Measurements from ENCODE around the gene ATXN1. TPM values are rescaled to one million over a fixed set of nuclear protein-coding genes. Genes with fewer than 3 reads are reported as not detected.
A peak's percentile ranks its signal among the peaks of the same experiment; 100 is the strongest.

Gene ATXN1
- total and polyA plus RNA-seq, 2 of the 13 experiments (the other 11 are each of a cell fraction or from before 2014, with no cell fraction given): 20.7 to 39.5 TPM

DNA sequence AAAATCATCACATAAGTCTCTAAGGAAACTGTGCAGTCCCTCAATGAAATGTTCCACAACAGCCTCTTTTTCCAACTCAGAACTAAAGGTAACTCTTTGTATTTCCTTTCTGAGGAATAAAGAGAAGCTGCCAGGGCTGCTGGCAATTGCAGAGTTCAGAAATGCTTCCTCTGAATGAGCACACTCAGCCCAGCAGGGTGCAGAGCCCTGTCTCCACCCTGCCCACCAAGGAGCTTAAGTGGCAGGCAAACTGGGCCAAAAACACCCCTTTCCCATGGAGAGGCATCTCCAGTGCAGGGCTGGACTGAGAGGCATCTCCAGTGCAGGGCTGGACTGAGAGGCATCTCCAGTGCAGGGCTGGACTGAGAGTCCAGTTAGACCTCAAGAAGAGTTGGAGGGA, 267.5 kb downstream of the ATXN1 start (continued):
- TF ChIP-seq CREBL2 (CRISPR knock-in tag; IDR thresholded peaks at IDR 0.05; ENCODE audit: borderline replicate concordance) (no peak), ZNF598 (CRISPR knock-in tag; IDR thresholded peaks at IDR 0.05; ENCODE audit: borderline replicate concordance) (no peak), KDM5A (IDR thresholded peaks at IDR 0.05; ENCODE audit: borderline replicate concordance, low read length) (no peak)

GRCh38 chr6:16493112-16493511, 268.1 kb downstream of the ATXN1 start:
- CTCF ChIA-PET (ENCODE audit: low intra/inter-chr PET ratio, low total read pairs): no interaction called here
- Histone ChIP-seq H3K27me3 (ENCODE audit: control insufficient read depth in 1 of 2, insufficient read depth in 2 of 2, low read length in 2 of 2) (no peaks in the 10 kb centered on the region), H2AFZ (ENCODE audit: low read length) (no peak overlapping the region), H3K4me2 (ENCODE audit: low read depth, low read length) (no peak overlapping the region), H3K27ac (ENCODE audit: extremely low read length, insufficient read depth, low read length) (no peak overlapping the region), H3K4me1 (ENCODE audit: insufficient read depth, low read length) (peaks cover 21% of the 10 kb centered on the region), H3K79me2 (ENCODE audit: insufficient read depth, low read length) (no peaks in the 10 kb centered on the region), H3K9me3 (ENCODE audit: low read length) (no peaks in the 10 kb centered on the region), H3K36me3 (replicated peaks in 1 of 2; ENCODE audit: control insufficient read depth in 1 of 2, insufficient read depth in 2 of 2, low read length in 2 of 2) (peaks cover 0 to 4% of the 10 kb centered on the region in 2 experiments; a peak in 1 of 5 replicates), H4K20me1 (ENCODE audit: insufficient read depth, low read length) (no peaks in the 10 kb centered on the region), H3K9ac (ENCODE audit: insufficient read depth, low read depth, low read length) (no peak overlapping the region), H3K4me3 (replicated peaks in 1 of 3; ENCODE audit: insufficient read depth in 1 of 3, low read depth in 2 of 3, low read length in 3 of 3) (no peak overlapping the region)
- ATAC-seq: no peak
- in situ Hi-C loops (cut with HindIII; ENCODE audit: extremely low pct_ligation_motif_present, low pct_unique_long_range_greater_than_20kb): no loop called here
- peak; percentile 4 for FAIRE-seq
- DNase-seq (ENCODE audit: low spot score): no peak
- WGBS (ENCODE audit: low lambda C conversion rate): 96% methylated on average over 5 of the region's 5 CpGs
- no TSS peak for BruUV-seq (replicated peaks)
- intact Hi-C loops (cut with micrococcal nuclease; ENCODE audit: unreplicated experiment): loop anchor here (10.0 kb wide), 1 partner anchor 158 kb away; no protein-coding TSS in a partner anchor
- POLR2A ChIA-PET: no interaction called here
- TF ChIP-seq, protein P1, sequence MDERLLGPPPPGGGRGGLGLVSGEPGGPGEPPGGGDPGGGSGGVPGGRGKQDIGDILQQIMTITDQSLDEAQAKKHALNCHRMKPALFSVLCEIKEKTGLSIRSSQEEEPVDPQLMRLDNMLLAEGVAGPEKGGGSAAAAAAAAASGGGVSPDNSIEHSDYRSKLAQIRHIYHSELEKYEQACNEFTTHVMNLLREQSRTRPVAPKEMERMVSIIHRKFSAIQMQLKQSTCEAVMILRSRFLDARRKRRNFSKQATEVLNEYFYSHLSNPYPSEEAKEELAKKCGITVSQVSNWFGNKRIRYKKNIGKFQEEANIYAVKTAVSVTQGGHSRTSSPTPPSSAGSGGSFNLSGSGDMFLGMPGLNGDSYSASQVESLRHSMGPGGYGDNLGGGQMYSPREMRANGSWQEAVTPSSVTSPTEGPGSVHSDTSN (CRISPR knock-in tag; IDR thresholded peaks at IDR 0.05): no peak
- TF ChIP-seq KMT2A (CRISPR knock-in tag; IDR thresholded peaks at IDR 0.05): no peak
- no peak for TF ChIP-seq ZZZ3 (CRISPR knock-in tag; IDR thresholded peaks at IDR 0.05; ENCODE audit: borderline replicate concordance)
- TF ChIP-seq PAWR (CRISPR knock-in tag; IDR thresholded peaks at IDR 0.05; ENCODE audit: borderline replicate concordance): no peak
- no peak for TF ChIP-seq ARNT (IDR thresholded peaks at IDR 0.05)
- no peak for TF ChIP-seq ZNF362 (CRISPR knock-in tag; IDR thresholded peaks at IDR 0.05; ENCODE audit: borderline replicate concordance)
- TF ChIP-seq ZNF260 (CRISPR knock-in tag; IDR thresholded peaks at IDR 0.05; ENCODE audit: borderline replicate concordance, low read depth): no peak
- TF ChIP-seq DNMT3B (CRISPR knock-in tag; conservative IDR thresholded peaks at IDR 0.05): no peak
- TF ChIP-seq, protein P2, sequence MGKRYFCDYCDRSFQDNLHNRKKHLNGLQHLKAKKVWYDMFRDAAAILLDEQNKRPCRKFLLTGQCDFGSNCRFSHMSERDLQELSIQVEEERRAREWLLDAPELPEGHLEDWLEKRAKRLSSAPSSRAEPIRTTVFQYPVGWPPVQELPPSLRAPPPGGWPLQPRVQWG (CRISPR knock-in tag; IDR thresholded peaks at IDR 0.05; ENCODE audit: borderline replicate concordance, low read depth): no peak
- no peak for TF ChIP-seq ZNF44 (CRISPR knock-in tag; IDR thresholded peaks at IDR 0.05)
- TF ChIP-seq ZNF639 (CRISPR knock-in tag; conservative IDR thresholded peaks at IDR 0.05): no peak
- no peak for TF ChIP-seq SOX13 (IDR thresholded peaks at IDR 0.05)
- no peak for TF ChIP-seq SOX13 (CRISPR knock-in tag; conservative IDR thresholded peaks at IDR 0.05 in 1 of 2, IDR thresholded peaks at IDR 0.05 in 1 of 2)
- no peak for TF ChIP-seq LCORL (IDR thresholded peaks at IDR 0.05)
- no peak for TF ChIP-seq LCORL (CRISPR knock-in tag; IDR thresholded peaks at IDR 0.05)
- no peak for TF ChIP-seq ZFP82 (CRISPR knock-in tag; IDR thresholded peaks at IDR 0.05; ENCODE audit: borderline replicate concordance)
- TF ChIP-seq PHF5A (CRISPR knock-in tag; IDR thresholded peaks at IDR 0.05; ENCODE audit: low read depth, unreplicated experiment): no peak
- no peak for TF ChIP-seq RFXANK (CRISPR knock-in tag; IDR thresholded peaks at IDR 0.05)
- TF ChIP-seq ZNF775 (CRISPR knock-in tag; IDR thresholded peaks at IDR 0.05; ENCODE audit: borderline replicate concordance): no peak
